Measurements from ENCODE around the gene CHCHD3. TPM values are rescaled to one million over a fixed set of nuclear protein-coding genes. Genes with fewer than 3 reads are reported as not detected.

Gene CHCHD3
- total and polyA plus RNA-seq, 2 of the 4 experiments (the other 2 are of a cell fraction), result 56.9 to 141 TPM

GRCh38 chr7:132882714-132883428 is 199.0 kb downstream of the CHCHD3 start:
- Histone ChIP-seq H2BK20ac (ENCODE audit: low read depth, low read length) (no peak overlapping the region), H4K8ac (ENCODE audit: low read depth in 2 of 2, low read length in 2 of 2) (no peak overlapping the region), H3K4me2 (ENCODE audit: low read depth, low read length) (no peak overlapping the region), H3K27me3 (ENCODE audit: control insufficient read depth, insufficient read depth, low read length) (no peaks in the 10 kb centered on the region), H2BK120ac (ENCODE audit: low read depth, low read length) (no peak overlapping the region), H2AFZ (replicated peaks; ENCODE audit: low read length, poor library complexity) (no peak overlapping the region), H3K4ac (ENCODE audit: low read depth, low read length) (no peak overlapping the region), H2BK15ac (ENCODE audit: low read depth, low read length) (no peak overlapping the region), H3K4me3 (ENCODE audit: insufficient read depth, low read depth, low read length) (no peak overlapping the region), H4K5ac (ENCODE audit: low read depth, low read length) (no peak overlapping the region), H4K91ac (ENCODE audit: insufficient read depth, low read depth, low read length) (no peak overlapping the region), H4K20me1 (ENCODE audit: insufficient read depth, low read length) (no peaks in the 10 kb centered on the region), H3K9me1 (ENCODE audit: insufficient read depth, low read length) (no peaks in the 10 kb centered on the region), H3K4me1 (ENCODE audit: control insufficient read depth, insufficient read depth, low read length) (peaks cover 2% of the 10 kb centered on the region; the same call in 1 of the 2 replicates), H3K14ac (replicated peaks; ENCODE audit: low read depth, low read length) (no peak overlapping the region), H3K23ac (ENCODE audit: low read depth, low read length) (no peak overlapping the region), H3K36me3 (ENCODE audit: control insufficient read depth, insufficient read depth, low read length) (no peaks in the 10 kb centered on the region), H3K27ac (ENCODE audit: insufficient read depth, low read length) (no peak overlapping the region), H3K18ac (ENCODE audit: low read depth, low read length) (no peak overlapping the region), H3K9ac (ENCODE audit: low read depth, low read length) (no peak overlapping the region), H3K9me3 (ENCODE audit: control insufficient read depth, insufficient read depth, low read length) (no peaks in the 10 kb centered on the region), H3K79me1 (ENCODE audit: low read depth in 1 of 2, low read length in 2 of 2) (peaks cover 3 to 7% of the 10 kb centered on the region in 2 experiments; a peak in 2 of 4 replicates), H3K56ac (ENCODE audit: extremely low read depth, insufficient read depth, low read length) (no peak overlapping the region), H2AK9ac (replicated peaks; ENCODE audit: low read depth, low read length, poor library complexity) (no peak overlapping the region), H2AK5ac (ENCODE audit: low read depth, low read length) (no peak overlapping the region), H2BK5ac (ENCODE audit: low read depth, low read length, poor library complexity, severe bottlenecking) (no peak overlapping the region)
- CTCF ChIA-PET, result no interaction called here
- no peak for DNase-seq
- no CpG with 5 or more reads among the region's 2 CpGs for WGBS, 2 experiments (ENCODE audit: extremely low coverage in 2 of 2, insufficient read length in 1 of 2)
- TF ChIP-seq RAD21 (IDR thresholded peaks at IDR 0.05; ENCODE audit: low read length), result no peak
- no peak for TF ChIP-seq BHLHE40 (IDR thresholded peaks at IDR 0.05; ENCODE audit: low read depth, low read length)
- TF ChIP-seq SMC3 (IDR thresholded peaks at IDR 0.05; ENCODE audit: low read depth, low read length), result no peak
- no peak for TF ChIP-seq MAZ (IDR thresholded peaks at IDR 0.05; ENCODE audit: borderline replicate concordance, low read depth, low read length)
- no peak for TF ChIP-seq RFX5 (IDR thresholded peaks at IDR 0.05; ENCODE audit: low read depth, low read length)
- TF ChIP-seq CEBPB (IDR thresholded peaks at IDR 0.05; ENCODE audit: low read depth, low read length), result no peak
- no peak for TF ChIP-seq NFE2L2 (IDR thresholded peaks at IDR 0.05; ENCODE audit: low read depth, low read length)
- TF ChIP-seq CHD1 (IDR thresholded peaks at IDR 0.05; ENCODE audit: low read depth, low read length), result no peak
- TF ChIP-seq RCOR1 (IDR thresholded peaks at IDR 0.05; ENCODE audit: insufficient replicate concordance, low read length), result no peak
- no peak for TF ChIP-seq CTCF (conservative IDR thresholded peaks at IDR 0.05; ENCODE audit: low read depth, low read length)
- TF ChIP-seq FOS (IDR thresholded peaks at IDR 0.05; ENCODE audit: low read depth, low read length), result no peak
- no peak for TF ChIP-seq MXI1 (IDR thresholded peaks at IDR 0.05; ENCODE audit: borderline replicate concordance, low read depth, low read length)
- no peak for TF ChIP-seq USF2 (IDR thresholded peaks at IDR 0.05; ENCODE audit: low read depth, low read length)
- in situ Hi-C loops (cut with MboI; ENCODE audit: low sequenced_read_pairs), result no loop called here
- BruUV-seq (replicated peaks), result no TSS peak
- intact Hi-C loops (cut with micrococcal nuclease), result no loop called here
- dilution Hi-C loops (cut with HindIII; ENCODE audit: low sequenced_read_pairs, unreplicated experiment), result no loop called here
- POLR2A ChIA-PET (ENCODE audit: unreplicated experiment), result interaction anchor here (0.5 kb wide), 1 partner anchor 80 kb away, joined by 8 read pairs; no protein-coding TSS in a partner anchor
- ATAC-seq (ENCODE audit: low read depth), result no peak
